Cardiac fibroblast (primary cell): ENCODE data around the gene EBP.

Experiments used
- DNase-seq, 2 donors: peaks; one replicate each; pipeline versions ENCODE4 v3.0.0 to v3.0.0-alpha.2; 2010; ENCODE audit warnings: low read depth in 2 of 2
- H3K4me3 ChIP-seq, 2 donors: replicated peaks in 1 of 2; 1 replicate in 1 of 2; 2 replicates in 1 of 2; pipeline ENCODE4 v1.5.1; 2011; ENCODE audit warnings: low read depth in 2 of 2, low read length in 2 of 2, mild to moderate bottlenecking in 2 of 2, moderate library complexity in 1 of 2
- TF ChIP-seq, protein P1 (sequence below): IDR thresholded peaks from one replicate; pipeline ENCODE4 v1.5.1; 2011; ENCODE audit warnings: low read depth, mild to moderate bottlenecking, low read length, inconsistent platforms

The EBP gene

DNA sequence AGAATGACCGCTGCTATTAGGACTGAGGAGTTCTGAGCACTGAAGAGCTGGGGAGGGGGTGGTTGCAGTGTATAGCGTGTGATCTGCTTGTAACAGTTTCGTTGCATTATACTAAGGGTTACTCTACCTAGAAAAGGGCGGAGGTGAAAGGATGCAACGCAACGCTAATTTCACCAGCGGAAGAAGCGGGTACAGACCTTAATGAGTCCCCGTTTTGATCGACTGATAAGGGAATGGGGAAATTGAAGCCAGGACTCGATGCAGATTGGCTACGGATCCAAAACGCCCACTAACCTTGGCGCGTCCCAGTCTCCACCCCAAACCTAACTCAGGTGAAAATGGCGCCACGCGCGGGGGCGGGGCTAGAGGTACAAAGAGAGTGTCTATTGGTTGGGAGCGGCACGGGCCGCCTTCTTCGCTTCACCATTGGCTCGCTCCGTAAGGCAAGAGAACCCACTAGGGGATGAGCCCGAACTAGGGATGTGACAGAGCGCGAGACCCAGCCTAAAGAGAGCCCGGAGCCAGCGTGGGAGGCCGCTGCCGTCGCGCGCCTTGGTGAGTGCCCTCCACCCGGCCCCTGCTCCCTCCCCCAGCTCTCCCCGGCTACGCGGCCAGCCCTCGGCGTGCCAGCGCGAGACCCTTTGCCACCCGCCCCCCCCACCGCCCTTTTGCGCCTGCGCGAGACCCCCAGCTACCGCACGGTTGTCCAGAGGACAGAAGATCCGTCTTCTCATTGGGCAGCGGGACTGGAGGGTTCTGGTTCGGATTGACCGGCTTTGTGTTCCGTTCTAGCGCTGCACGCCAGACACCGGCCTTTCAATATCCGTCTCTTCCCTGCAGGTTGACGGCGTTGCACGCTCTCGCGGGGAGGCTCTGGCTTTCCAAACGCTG, at the start of gene EBP:
Gene EBP (plus strand): TSS at position 456 of the 891 bp plus-strand sequence. CDS start 1,964 bp downstream, outside the sequence.
- H3K4me3 ChIP-seq, result peak within 1 kb of the TSS; percentile 54 to 65
- peak; percentile 81 to 89 for DNase-seq
- TF ChIP-seq, protein P1, sequence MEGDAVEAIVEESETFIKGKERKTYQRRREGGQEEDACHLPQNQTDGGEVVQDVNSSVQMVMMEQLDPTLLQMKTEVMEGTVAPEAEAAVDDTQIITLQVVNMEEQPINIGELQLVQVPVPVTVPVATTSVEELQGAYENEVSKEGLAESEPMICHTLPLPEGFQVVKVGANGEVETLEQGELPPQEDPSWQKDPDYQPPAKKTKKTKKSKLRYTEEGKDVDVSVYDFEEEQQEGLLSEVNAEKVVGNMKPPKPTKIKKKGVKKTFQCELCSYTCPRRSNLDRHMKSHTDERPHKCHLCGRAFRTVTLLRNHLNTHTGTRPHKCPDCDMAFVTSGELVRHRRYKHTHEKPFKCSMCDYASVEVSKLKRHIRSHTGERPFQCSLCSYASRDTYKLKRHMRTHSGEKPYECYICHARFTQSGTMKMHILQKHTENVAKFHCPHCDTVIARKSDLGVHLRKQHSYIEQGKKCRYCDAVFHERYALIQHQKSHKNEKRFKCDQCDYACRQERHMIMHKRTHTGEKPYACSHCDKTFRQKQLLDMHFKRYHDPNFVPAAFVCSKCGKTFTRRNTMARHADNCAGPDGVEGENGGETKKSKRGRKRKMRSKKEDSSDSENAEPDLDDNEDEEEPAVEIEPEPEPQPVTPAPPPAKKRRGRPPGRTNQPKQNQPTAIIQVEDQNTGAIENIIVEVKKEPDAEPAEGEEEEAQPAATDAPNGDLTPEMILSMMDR, result no peak

DNA sequence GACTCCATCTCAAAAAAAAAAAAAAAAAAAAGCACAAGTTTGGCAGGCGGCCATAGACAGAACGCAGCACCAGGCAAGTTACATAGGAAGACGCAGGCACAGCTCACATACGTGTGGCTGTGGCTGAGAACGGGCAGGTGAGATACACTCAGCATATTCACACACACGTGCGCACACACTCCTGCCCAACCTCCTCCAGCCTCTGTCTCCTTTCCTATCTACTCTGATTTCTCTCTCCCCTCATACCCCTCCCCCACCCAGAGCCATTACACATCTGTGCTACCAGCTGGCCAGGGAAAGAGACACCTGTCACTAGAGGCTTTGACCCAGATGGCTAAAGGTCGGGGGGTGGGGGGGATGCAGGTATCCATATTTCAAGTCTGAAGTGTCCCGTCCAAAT, 49.4 kb upstream of the EBP start:
- TF ChIP-seq, protein P1, result no peak
- DNase-seq, result no peak
- no peak overlapping the region for H3K4me3 ChIP-seq

DNA sequence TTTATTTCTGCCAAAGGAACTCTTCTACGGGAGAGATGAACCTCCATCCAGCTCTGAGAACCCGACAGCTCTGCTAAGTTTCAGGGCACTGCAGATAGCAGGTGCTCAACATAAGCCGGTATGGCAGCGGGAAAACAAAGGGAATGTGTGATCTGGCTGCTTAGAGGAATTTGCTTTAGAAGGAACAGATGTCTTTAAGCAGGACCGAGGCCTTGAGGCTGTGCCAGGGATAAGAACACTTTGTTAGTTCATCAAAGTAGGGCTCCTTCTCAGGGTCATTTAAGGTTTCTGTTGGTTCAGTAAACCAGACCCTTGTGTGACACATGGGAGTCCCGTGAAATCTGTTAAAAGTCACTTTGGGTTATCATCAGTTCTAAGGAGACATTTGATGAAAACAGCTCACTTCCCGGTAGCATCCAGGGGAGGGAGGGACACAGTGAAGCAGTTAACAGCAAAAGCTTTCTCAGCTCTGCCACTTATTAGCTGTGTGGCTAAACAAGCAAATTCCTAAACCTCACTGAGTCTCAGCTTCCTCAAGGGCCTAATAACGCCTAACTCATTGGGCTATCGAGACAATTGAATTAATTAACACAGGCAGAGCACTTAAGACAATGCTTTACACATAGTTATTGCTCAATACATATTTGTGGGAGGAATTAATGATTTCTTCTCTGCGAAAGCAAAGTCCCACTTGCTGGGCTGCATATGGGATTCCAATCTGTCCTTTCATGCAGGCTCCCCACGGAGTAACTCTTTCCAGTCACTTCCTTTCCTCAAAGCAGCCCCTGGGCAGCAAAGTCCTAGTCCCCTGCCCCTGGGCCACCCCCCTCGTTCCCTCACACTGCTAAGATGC, 48.5 kb upstream of the EBP start:
- H3K4me3 ChIP-seq, result no peak overlapping the region
- peak in 1 of 2 donors; percentile 27 for DNase-seq
- TF ChIP-seq, protein P1, result no peak

DNA sequence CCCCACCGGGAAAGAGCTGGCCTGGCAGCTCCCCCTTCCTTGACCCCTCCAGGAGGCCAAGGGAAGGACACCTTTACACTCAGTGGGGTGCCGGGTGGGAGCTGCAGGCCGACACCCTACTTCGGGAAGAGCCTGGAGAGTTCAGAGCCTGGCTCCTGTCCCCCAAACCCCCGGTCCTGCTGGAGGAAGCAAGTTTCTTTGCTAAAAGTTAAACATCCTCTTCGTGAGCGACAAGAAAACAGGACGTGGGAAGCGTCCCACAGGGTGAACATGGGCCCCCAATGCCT, 48.0 kb upstream of the EBP start:
- TF ChIP-seq, protein P1, result no peak
- H3K4me3 ChIP-seq, result no peak overlapping the region
- no peak for DNase-seq

DNA sequence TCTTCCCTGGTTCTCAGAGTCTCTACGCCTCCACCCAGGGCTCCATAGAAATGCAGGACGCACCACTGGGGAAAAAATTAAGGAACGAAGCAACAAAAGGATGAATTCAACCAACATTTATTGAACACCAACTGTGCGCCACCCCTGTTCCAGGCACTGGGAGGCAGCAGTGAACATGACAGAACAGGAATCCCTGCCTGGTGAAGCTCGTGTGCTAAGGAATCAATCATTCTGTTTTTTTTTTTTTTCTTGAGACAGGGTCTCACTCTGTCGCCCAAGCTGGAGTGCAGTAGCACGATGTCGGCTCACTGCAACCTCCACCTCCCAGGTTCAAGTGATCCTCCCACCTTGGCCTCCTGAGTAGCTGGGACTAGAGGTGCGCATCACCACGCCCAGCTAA, 47.5 kb upstream of the EBP start:
- H3K4me3 ChIP-seq, result no peak overlapping the region
- TF ChIP-seq, protein P1, result peak; percentile 35
- peak; percentile 20 to 47 for DNase-seq

DNA sequence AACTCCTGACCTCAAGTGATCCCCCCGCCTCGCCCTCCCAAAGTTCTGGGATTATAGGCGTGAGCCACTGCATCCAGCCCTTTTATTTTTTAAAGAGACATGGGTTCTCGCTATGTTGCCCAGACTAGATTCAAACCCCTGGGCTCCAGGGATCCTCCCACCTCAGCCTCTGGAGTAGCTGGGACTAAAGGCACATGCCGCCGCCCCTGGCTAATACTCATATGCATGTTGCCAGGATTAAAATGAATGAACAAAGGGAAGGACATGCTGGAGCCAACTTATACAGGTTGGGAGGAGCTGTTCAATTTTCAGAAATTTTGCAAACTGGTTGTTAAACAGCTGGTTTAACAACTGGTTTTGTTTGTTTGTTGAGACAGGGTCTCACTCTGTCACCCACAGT, 47.0 kb upstream of the EBP start:
- no peak for DNase-seq
- no peak overlapping the region for H3K4me3 ChIP-seq
- TF ChIP-seq, protein P1, result no peak
